HG02642 (cell line): ENCODE data around the gene PLEKHA8.
"Not testable (repeated sequence)": the region's sequence is repeated elsewhere in the genome, so short reads cannot be mapped to it uniquely, and the experiment has no call there.

ENCODE experiments used
- ATAC-seq: cut with Tn5 transposase; IDR thresholded peaks from one replicate; pipeline ENCODE4 v1.9.1; 2021; ENCODE audit warnings: mild to moderate bottlenecking; ENCODE audit not compliant: unreplicated experiment, poor library complexity

The PLEKHA8 gene

DNA sequence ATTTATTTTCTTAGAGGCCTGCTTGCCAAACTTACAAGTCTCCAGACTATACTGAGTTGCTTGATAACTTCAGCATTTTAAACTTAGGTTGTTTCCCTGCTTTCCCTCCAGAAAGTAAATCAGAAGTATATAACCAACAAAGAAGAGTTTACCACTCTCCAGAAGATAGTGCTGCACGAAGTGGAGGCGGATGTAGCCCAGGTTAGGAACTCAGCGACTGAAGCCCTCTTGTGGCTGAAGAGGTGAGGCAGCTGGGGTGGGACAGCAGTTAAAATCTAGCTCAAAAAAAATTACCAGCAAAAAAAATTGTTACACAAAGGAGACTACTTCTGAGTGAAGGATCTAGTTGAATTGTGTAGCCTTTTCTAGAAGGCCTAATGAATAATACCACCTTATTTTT, 33.6 kb downstream of the PLEKHA8 start:
- not testable (repeated sequence) for ATAC-seq

GRCh38 chr7:30062587-30062986, 34.4 kb downstream of the PLEKHA8 start:
- no peak for ATAC-seq

GRCh38 chr7:30065746-30066145, 37.5 kb downstream of the PLEKHA8 start:
- ATAC-seq: no peak

- no peak for ATAC-seq
Measured at GRCh38 chr7:30066687-30067086, 38.5 kb downstream of the PLEKHA8 start.

GRCh38 chr7:30068117-30068516, 39.9 kb downstream of the PLEKHA8 start:
- no peak for ATAC-seq

GRCh38 chr7:30069096-30069867, 41.1 kb downstream of the PLEKHA8 start:
- no peak for ATAC-seq

- no peak for ATAC-seq
Measured at GRCh38 chr7:30070052-30070451, 41.8 kb downstream of the PLEKHA8 start.

- ATAC-seq: no peak
Measured at GRCh38 chr7:30072735-30073134, 44.5 kb downstream of the PLEKHA8 start.

- no peak for ATAC-seq
Measured at GRCh38 chr7:30074422-30075030, 46.3 kb downstream of the PLEKHA8 start.

DNA sequence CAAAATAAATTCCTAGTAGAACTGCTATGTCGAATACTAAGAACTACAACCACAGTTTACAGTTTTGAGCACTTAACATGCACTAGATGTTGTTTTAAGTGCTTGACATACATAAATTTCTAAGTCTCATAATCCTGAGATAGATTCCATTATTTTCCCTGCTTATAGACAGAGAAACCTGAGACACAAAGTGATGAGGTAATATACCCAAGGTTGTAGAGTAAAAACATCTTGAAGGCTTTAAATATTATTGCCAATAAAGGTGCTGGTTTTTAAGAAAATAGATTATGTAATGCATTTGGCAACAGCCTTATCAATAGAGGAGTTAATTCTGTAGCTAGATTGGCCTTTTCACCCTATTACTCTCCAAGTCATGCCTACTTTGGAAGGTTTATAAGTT, 48.2 kb downstream of the PLEKHA8 start:
- ATAC-seq: no peak

GRCh38 chr7:30078280-30078679, 50.1 kb downstream of the PLEKHA8 start:
- no peak for ATAC-seq

DNA sequence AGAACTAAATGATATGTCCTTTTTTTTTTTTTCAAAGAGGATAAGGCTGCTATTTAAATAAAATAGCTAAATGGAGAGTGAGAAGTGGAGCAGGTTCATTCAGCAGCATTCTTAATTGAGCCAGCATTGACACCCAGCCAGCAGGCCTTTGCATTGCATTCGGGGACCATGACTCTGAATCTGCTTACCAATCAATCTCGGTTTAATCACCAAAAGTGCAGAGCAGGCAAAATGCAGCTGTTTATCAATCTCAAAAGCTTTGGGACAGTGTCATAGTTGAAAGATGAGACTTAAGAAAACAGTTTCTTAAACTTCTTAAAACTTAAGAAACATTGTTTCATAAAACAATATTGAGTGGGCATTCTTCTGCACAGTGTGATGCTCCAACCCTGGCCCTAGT, 51.7 kb downstream of the PLEKHA8 start:
- no peak for ATAC-seq

DNA sequence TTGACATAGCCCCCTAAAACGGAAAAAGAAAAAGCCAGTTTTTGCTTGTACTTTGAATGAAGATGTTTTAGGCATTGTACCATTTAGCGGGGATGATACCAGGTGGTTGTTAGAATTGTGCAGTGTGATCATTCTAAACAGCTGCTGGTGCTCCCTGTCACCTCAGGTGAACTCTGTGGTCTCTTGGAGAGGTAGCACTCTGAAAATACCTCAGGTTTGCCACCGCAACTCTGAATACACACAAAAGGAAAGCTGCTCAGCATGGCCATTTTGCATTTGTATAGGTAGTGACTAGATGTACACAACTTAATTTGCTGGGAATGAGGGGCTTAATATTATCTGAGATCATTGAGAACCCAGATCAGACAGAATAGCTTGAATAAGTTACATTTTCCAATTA, 52.6 kb downstream of the PLEKHA8 start:
- no peak for ATAC-seq

- no peak for ATAC-seq
Measured at GRCh38 chr7:30082686-30083085, 54.5 kb downstream of the PLEKHA8 start.

GRCh38 chr7:30083334-30083733, 55.1 kb downstream of the PLEKHA8 start:
- ATAC-seq: no peak

DNA sequence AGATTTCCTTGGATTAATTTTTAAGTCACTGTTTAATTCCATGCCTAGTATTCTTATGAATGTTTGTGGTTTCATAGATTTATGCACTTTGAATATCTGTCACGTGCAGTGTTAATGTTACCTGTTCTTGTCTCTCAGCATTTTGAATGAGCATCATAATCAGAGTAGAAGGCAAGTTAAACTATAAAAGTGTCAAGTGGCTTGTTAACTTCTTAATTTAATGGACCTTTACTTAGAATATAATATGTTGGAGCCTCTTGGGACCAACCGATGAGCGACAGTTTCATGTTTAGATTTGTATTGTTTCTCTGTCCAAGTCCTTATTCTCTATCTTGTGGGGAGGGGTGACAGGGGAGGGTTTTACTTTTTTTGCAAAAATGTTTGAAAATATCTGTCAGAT, 56.0 kb downstream of the PLEKHA8 start:
- ATAC-seq: no peak

GRCh38 chr7:30086529-30086928, 58.3 kb downstream of the PLEKHA8 start:
- no peak for ATAC-seq

DNA sequence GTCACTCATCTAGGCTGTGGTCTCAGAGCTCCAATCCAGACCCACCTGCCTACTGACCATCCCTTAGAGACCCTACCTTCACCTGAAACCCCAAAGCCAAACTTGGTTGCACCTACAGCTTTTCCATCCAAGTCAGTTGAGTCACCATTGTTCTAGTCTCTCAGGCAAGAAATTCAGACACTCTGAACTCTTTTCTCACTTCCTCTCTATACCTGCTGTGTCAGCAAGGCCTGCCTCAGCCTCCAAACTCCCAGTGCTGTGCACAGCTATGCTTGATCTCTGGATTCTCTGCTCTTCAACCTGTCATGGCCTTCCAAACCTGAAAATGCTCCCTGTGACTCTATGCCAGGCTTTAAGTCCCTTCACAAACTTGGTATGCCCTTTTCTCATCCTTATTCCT, 59.2 kb downstream of the PLEKHA8 start:
- ATAC-seq: no peak

- ATAC-seq: no peak
Measured at GRCh38 chr7:30088362-30088761, 60.1 kb downstream of the PLEKHA8 start.

- no peak for ATAC-seq
Measured at GRCh38 chr7:30090111-30090510, 61.9 kb downstream of the PLEKHA8 start.

DNA sequence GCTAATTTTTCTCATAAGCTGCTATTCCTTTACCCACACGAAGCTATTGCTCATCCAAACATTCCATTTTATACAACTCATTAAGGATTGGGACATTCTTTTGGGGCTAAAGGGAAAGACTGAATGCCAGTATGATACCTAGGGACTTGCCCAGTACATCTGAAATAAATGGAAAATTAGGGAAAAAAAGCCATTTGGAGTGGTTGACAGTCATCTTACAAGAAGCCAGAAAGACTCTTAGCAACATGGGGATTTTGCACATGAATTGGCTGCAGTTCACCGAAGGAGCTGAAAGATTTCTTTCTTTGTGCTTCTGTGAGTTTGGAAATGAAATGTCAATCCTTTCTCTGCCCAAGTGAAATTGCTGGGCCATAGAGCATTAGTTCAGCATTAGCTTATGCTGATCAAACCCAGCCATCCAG, 63.3 kb downstream of the PLEKHA8 start:
- ATAC-seq: no peak

GRCh38 chr7:30091987-30092386, 63.8 kb downstream of the PLEKHA8 start:
- ATAC-seq: no peak
